Transverse colon (tissue), 4 donors: Measurements from ENCODE around the gene TYRO3.

Experiments
- CTCF ChIP-seq, 5 experiments: fragments of 200-600 bp in 3 of 5; fragments of 450-650 bp in 2 of 5; sonication (generic) in 3 of 5; IDR thresholded peaks; 1 replicate in 2 of 5; 2 replicates in 3 of 5; pipeline ENCODE4 v1.5.1; 2016 to 2017; ENCODE audit warnings: antibody characterized with exemption in 5 of 5, inconsistent platforms in 3 of 5, mild to moderate bottlenecking in 2 of 5, moderate library complexity in 1 of 5
- POLR2AphosphoS5 ChIP-seq, 3 donors: sonication (generic); formaldehyde crosslinking; IDR thresholded peaks; one replicate each; pipeline ENCODE4 v1.6.1; 2016; ENCODE audit warnings: antibody characterized with exemption in 3 of 3

DNA sequence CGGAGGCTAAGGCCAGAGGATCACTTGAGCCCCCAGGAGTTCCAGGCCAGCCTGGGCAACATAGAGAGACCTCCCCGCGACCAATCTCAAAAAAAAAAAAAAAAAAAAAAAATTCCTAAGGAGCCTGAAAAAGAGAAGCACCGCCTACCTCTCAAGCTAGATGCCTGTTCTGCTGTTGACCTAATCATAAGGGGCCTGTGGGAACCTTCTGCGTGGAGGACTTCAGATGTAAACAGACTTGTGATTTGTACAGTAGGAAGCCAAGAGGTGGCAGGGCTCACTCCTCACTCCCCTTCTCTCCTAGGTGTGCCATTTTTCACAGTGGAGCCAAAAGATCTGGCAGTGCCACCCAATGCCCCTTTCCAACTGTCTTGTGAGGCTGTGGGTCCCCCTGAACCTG is 3.2 kb downstream of the TYRO3 start:
- TF ChIP-seq POLR2AphosphoS5 (IDR thresholded peaks at IDR 0.05) (no peak), CTCF (IDR thresholded peaks at IDR 0.05) (no peak)
